Stimulated activated CD4-positive, alpha-beta T cell treated with anti-CD3 and anti-CD28 coated beads, Interleukin-1b, Interleukin-23, amount 100 ng/mL, for 48 hours (primary cell): Measurements from ENCODE around the gene ERG.
A peak's percentile ranks its signal among the peaks of the same experiment; 100 is the strongest.

Source experiments
- DNase-seq: peaks from one replicate; pipeline ENCODE4 v3.0.0-alpha.2; 2020

The ERG gene

GRCh38 chr21:38355353-38355752, 142.9 kb downstream of the ERG start:
- no peak for DNase-seq

GRCh38 chr21:38354746-38355145, 143.5 kb downstream of the ERG start:
- no peak for DNase-seq

DNA sequence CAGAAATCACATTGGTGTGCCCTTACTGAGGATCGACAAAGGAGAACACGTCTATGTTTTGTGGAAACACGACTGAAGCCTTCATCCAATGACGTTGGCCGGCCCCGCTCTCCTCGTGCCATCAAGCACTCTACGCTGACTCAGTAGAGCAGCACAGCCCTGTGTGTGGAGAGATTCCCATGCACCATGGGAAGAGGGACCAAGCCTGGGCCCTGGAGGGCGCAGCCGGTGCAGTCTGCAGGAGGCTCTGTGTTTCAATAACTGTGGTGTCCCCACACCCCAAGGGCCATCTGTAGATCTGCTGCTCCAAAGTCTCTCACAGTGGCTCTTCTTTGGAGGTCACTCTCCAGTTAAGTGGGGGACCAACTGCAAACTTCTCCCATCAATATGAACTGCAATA, 144.0 kb downstream of the ERG start:
- no peak for DNase-seq

GRCh38 chr21:38352536-38353219, 145.6 kb downstream of the ERG start:
- peak; percentile 25 for DNase-seq

GRCh38 chr21:38351961-38352521, 146.2 kb downstream of the ERG start:
- no peak for DNase-seq

DNA sequence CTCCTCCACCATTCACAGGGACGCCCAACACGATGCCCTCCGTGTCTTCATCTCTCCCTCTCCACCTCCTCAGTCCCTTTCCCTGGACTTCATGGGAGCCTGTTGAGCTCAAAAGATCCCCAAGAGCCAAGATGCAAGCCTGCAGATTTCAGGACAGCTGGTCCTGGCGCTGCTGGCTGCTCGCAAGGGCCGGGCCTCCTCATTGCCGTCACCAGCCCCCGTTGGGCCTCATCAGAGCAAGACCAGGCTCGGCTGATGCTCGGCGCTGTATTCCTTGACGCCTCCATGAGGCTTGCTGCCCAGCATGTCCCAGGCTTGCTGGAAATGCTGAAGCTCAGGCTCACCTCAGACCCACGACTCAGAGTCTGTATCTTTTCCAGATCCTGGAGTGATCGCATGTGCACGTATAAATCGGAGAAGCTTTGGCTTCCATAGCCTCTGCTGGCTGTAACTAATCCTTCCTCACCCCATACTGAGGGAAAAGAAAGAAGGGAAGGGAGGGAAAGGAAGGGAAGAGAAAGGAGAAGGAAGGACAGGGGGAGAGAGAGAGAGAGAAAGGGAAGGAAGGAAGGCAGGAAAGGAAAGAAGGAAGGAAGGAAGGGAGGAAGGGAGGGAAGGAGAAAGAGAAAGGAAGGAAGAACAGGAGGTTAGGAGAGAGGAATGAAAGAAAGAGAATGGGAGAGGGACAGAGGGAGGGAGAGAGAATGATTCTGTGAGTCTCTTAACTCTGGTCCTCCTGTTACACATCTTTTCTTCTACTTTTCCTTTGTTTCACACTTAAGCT, 146.9 kb downstream of the ERG start:
- no peak for DNase-seq

DNA sequence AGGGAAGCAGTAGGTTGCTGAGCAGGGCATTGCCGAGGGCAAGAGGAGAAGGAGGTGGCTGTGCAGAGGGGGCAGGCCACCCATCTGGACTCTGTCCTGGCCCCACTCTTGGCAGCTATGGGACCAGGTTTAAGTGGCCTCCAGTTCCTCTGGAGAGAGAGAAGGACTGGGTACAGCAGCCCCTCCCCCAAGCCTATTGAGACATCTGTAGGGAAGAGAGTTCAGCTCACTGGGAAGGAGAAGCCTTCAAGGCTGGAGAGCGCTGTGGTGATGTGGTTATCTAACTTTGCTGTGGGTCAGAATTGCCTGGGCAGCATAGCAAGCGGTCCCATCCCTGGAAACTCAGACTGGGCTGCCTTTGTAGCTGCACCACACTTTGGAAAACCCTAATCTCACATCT, 147.6 kb downstream of the ERG start:
- DNase-seq = no peak

DNA sequence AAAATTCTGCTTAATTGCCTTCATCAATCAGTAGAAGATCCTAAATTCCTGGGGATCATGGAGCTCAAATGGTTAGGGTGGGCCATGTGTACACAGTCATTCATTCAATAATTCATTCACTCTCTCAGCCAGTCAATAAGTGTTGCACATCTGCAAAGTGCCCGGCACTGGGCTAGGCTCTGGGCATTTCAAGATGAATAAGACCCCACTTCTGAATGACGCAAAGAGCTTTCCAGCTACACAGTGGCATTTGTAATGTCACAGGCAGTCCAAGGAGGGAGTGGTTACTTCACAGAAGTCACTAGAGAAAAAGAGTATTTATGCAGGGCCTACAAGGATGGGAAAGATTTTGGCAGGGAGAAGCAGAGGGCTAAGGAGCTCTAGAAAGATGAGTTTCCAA, 148.3 kb downstream of the ERG start:
- no peak for DNase-seq

GRCh38 chr21:38349111-38349746, 149.0 kb downstream of the ERG start:
- DNase-seq = no peak

DNA sequence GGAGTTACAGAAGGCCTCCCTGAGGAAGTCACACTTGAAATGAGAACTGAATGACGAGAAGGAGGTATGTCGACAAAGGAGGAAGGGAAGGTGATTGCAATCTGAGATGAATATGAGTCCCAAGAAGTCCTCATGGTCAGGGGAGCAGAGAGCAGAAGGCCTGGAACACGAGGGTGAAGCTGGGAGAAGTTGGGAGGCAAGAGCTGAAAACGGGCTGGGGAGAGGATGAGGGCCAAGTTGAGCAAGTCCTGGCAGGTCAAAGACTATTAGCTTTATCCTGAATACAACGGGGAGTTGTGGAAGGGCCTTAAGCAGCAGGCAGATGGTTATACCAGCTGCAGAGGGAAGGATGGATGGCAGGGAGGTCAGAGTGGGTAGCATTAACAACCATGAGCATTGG, 152.0 kb downstream of the ERG start:
- no peak for DNase-seq

DNA sequence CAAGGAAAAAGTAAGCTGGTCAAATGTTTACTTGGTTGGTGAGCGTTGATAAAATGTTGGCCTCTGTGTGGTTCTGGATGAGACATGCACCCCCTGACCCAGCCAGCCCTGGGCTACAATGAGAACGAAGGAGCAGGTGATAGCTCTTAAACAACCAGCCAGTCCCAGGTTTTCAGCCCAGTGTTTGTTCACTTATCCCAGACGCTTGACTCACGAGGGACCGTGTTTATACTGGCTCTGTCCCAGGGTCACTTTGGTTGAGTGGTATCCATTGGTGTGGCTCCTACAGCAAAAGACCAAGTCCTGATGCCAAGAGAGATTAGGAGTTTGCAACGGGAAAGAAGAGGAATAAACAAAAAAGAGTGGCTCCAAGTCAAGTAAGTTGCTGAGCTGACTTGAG, 154.6 kb downstream of the ERG start:
- no peak for DNase-seq

GRCh38 chr21:38342739-38343138, 155.5 kb downstream of the ERG start:
- no peak for DNase-seq

- DNase-seq = no peak
Observed at GRCh38 chr21:38341546-38342012, 156.7 kb downstream of the ERG start.

DNA sequence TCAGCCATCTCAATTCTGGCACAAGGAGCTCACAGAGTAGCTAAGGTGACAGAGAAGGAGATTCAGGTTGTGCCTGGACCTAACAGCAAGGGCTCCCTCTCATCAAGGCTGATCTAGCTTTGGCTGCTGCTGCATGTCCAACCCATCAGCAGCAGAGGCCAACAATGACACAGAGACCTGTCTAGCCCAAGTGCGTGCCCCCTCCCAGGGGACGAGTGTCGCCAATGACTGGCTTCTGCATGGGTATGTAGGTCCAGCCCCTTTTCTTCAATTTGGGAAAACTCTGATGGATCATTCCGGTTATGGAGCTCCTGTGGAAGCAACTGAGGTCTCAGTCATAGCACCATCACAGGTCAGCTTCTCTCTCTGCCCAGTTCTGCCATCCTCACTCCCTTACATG, 158.1 kb downstream of the ERG start:
- no peak for DNase-seq

- DNase-seq = no peak
Observed at GRCh38 chr21:38337793-38338192, 160.5 kb downstream of the ERG start.

DNA sequence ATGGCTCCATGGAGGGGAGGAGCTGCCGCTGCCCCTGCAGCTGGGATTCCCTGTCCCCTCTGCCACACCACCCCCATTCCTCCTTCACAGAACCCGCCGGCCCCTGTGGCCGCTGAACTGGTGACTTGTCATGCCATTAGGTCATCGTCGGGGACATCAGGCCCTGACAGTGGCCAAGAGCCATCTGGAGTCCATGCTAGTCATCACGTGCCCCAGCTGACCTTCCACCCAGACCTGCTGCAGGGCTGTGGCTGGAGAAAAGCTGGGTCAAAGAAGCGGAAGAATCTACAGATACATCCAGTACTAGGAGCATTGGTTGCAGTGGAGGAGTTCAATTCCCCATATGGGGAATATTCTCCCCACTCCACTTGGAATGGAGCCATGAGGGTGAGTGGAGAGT, 163.4 kb downstream of the ERG start:
- no peak for DNase-seq

GRCh38 chr21:38333301-38334272, 164.7 kb downstream of the ERG start:
- no peak for DNase-seq

- DNase-seq = no peak
Observed at GRCh38 chr21:38330666-38331065, 167.6 kb downstream of the ERG start.
